SK-N-MC (cell line): ENCODE measurements around the gene TMEM247.
"Not testable (repeated sequence)": the region's sequence is repeated elsewhere in the genome, so short reads cannot be mapped to it uniquely, and the experiment has no call there.

Source experiments
- DNase-seq: peaks from one replicate; pipeline ENCODE4 v3.0.0-alpha.2; 2011; ENCODE audit warnings: low read depth, low spot score
- H3K27ac ChIP-seq: fragments of 200-600 bp; sonication (generic); 2 replicates; pipeline ENCODE4 v1.5.1; 2016; ENCODE audit warnings: mixed run types
- H3K36me3 ChIP-seq: fragments of 200-600 bp; sonication (generic); 2 replicates; pipeline ENCODE4 v1.6.1; 2017; ENCODE audit warnings: antibody characterized with exemption, low read length, mixed read lengths; ENCODE audit not compliant: insufficient read depth
- H3K4me3 ChIP-seq: fragments of 200-600 bp; sonication (generic); 2 replicates; pipeline ENCODE4 v1.5.1; 2016
- H3K9ac ChIP-seq: fragments of 200-600 bp; sonication (generic); 2 replicates; pipeline ENCODE4 v1.8.0; 2017; ENCODE audit warnings: mixed run types, mixed read lengths; ENCODE audit not compliant: insufficient read length
- H3K9me3 ChIP-seq: fragments of 200-600 bp; sonication (generic); 2 replicates; pipeline ENCODE4 v1.6.1; 2017; ENCODE audit warnings: low read depth, mild to moderate bottlenecking, antibody characterized with exemption, low read length, moderate library complexity, mixed read lengths
- EZH2 ChIP-seq: fragments of 200-600 bp; sonication (generic); IDR thresholded peaks from one replicate; pipeline ENCODE4 v1.6.1; 2017; ENCODE audit warnings: antibody characterized with exemption
- FOXP2 ChIP-seq: optimal IDR thresholded peaks from 2 replicates; pipeline ENCODE3; 2011; ENCODE audit warnings: mild to moderate bottlenecking, moderate library complexity; ENCODE audit not compliant: insufficient read depth; ENCODE audit errors: extremely low read length, control extremely low read depth
- POLR2AphosphoS5 ChIP-seq: IDR thresholded peaks from 2 replicates; pipeline ENCODE4 v1.6.1; 2012; ENCODE audit warnings: mild to moderate bottlenecking, low read depth, low read length, borderline replicate concordance

Gene TMEM247

GRCh38 chr2:46521215-46521683 is 41.9 kb downstream of the TMEM247 start:
- H3K9me3 ChIP-seq = no peaks in the 10 kb centered on the region
- H3K36me3 ChIP-seq = no peaks in the 10 kb centered on the region
- H3K9ac ChIP-seq = no peak overlapping the region
- no peak overlapping the region for H3K4me3 ChIP-seq
- no peak overlapping the region for H3K27ac ChIP-seq
- no peak for DNase-seq
- no peak for TF ChIP-seq EZH2
- no peak for TF ChIP-seq POLR2AphosphoS5
- no peak for TF ChIP-seq FOXP2

GRCh38 chr2:46522385-46522784 is 43.0 kb downstream of the TMEM247 start:
- not testable (repeated sequence) for H3K9me3 ChIP-seq, H3K4me3 ChIP-seq, H3K27ac ChIP-seq, H3K9ac ChIP-seq, H3K36me3 ChIP-seq, DNase-seq

DNA sequence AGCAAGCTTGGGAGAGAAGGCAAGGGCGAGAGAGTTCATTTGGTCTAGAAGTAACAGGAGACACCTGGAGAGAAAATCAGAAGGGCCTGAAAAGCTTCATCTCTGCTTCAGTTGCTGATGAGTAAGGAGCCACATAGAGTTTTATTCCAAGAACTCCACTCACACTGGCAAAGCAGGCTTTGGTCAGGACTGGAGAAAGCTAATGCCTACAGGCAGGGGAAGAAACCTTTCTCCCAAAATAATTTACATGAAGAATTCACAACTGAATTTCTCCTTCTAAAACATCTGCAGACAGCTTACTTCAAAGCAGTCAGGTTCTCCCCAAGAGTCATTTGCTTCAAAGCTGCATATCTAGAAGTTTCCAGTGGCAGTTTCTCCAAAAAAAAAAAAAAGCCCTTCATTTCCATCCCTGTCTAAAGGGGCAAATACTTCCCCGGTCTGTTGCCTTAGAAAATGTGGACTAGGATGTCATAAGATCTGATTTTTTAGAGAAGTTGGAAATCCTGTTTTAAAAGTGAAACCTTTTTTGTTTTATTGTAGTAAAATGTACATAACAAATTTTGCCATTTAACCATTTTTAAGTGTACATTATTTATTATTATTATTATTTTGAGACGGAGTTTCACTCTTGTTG is 46.3 kb downstream of the TMEM247 start:
- Histone ChIP-seq H3K9me3 (no peaks in the 10 kb centered on the region), H3K9ac (no peak overlapping the region), H3K27ac (no peak overlapping the region), H3K4me3 (no peak overlapping the region), H3K36me3 (no peaks in the 10 kb centered on the region)
- TF ChIP-seq FOXP2 = no peak
- TF ChIP-seq POLR2AphosphoS5 = no peak
- TF ChIP-seq EZH2 = no peak
- DNase-seq = no peak

DNA sequence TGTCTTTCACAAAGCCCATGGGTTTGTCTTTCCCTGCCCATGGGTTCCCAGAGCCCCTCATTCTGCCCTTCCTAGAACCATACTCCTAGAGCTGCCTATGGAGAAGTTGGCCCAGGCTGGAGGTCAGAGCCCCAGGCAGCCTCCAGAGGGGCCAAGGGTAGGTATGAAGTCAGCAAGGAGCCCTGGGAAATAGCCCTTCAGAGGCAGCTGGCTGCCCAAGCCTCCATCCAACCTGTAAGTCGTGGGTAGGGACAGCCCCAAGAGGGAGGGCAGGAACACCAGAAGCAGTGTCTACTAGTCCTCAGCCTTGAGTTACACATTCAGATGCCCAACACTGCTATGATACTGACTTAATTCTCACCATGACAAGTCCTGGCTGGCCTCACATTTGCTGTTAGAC is 49.5 kb downstream of the TMEM247 start:
- Histone ChIP-seq H3K4me3 (no peak overlapping the region), H3K9me3 (no peaks in the 10 kb centered on the region)
- TF ChIP-seq FOXP2 (no peak), EZH2 (no peak), POLR2AphosphoS5 (no peak)

DNA sequence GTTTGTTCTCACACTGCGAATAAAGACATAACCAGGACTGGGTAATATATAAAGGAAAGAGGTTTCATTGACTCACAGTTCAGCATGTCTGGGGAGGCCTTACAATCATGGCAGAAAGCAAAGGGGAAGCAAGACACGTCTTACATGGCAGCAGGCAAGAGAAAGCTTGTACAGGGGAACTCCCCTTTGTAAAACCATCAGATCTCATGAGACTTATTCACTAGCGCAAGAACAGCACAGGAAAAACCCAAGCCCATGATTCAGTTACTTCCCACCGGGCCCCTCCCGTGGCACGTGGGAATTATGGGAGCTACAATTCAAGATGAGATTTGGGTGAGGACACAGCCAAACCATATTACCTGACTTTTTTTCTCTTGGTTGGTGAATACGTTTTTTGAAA is 51.3 kb downstream of the TMEM247 start:
- Histone ChIP-seq H3K36me3 (no peaks in the 10 kb centered on the region), H3K27ac (no peak overlapping the region), H3K9ac (no peak overlapping the region), H3K4me3 (no peak overlapping the region), H3K9me3 (no peaks in the 10 kb centered on the region)
- DNase-seq = no peak
- no peak for TF ChIP-seq EZH2
- no peak for TF ChIP-seq FOXP2
- no peak for TF ChIP-seq POLR2AphosphoS5

More for the DNA sequence above, 49.5 kb downstream of the TMEM247 start:
- H3K9ac ChIP-seq = no peak overlapping the region
- no peak for DNase-seq
- no peak overlapping the region for H3K27ac ChIP-seq
- H3K36me3 ChIP-seq = no peaks in the 10 kb centered on the region

- Histone ChIP-seq H3K36me3 (no peaks in the 10 kb centered on the region), H3K9me3 (no peaks in the 10 kb centered on the region), H3K4me3 (no peak overlapping the region), H3K27ac (no peak overlapping the region), H3K9ac (no peak overlapping the region)
- DNase-seq = no peak
- no peak for TF ChIP-seq FOXP2
- TF ChIP-seq EZH2 = no peak
- no peak for TF ChIP-seq POLR2AphosphoS5
Observed at GRCh38 chr2:46531863-46532262, 52.5 kb downstream of the TMEM247 start.
